Breast epithelium (tissue), 3 donors: ENCODE measurements around the gene BTBD10.

Source experiments
- CTCF ChIP-seq, 3 donors: fragments of 450-650 bp; IDR thresholded peaks; one replicate each; pipeline ENCODE4 v1.5.1; 2016 to 2017; ENCODE audit warnings: antibody characterized with exemption in 3 of 3, mild to moderate bottlenecking in 3 of 3, moderate library complexity in 3 of 3
- POLR2A ChIP-seq: fragments of 450-650 bp; IDR thresholded peaks from one replicate; pipeline ENCODE4 v1.6.1; 2016; ENCODE audit warnings: antibody characterized with exemption, mild to moderate bottlenecking, moderate library complexity

GRCh38 chr11:13450832-13451397, 12.1 kb downstream of the BTBD10 start:
- TF ChIP-seq POLR2A, result no peak
- TF ChIP-seq CTCF (IDR thresholded peaks at IDR 0.05), result no peak
